Measurements from ENCODE around the gene MS4A3. TPM values are rescaled to one million over a fixed set of nuclear protein-coding genes. Genes with fewer than 3 reads are reported as not detected.
"Not testable (repeated sequence)": the region's sequence is repeated elsewhere in the genome, so short reads cannot be mapped to it uniquely, and the experiment has no call there.

Gene MS4A3
- 0.57 TPM for total RNA-seq
- long read RNA-seq = 0 reads

- no peak for DNase-seq (ENCODE audit: low spot score)
- intact Hi-C loops (cut with DNase I) = no loop called here
Observed at GRCh38 chr11:60056349-60056969, at the start of gene MS4A3. Gene MS4A3 (plus strand): TSS chr11:60056665. CDS start chr11:60061161, 4,496 bp downstream.

GRCh38 chr11:60016881-60017280 is 39.6 kb upstream of the MS4A3 start, which contains the start of gene OOSP4B:
Gene OOSP4B (plus strand): TSS chr11:60017181.
- intact Hi-C loops (cut with DNase I) = no loop called here
- no peak for DNase-seq (ENCODE audit: low spot score)

- intact Hi-C loops (cut with DNase I) = no loop called here
- DNase-seq (ENCODE audit: low spot score) = no peak
Observed at GRCh38 chr11:60018058-60018457, 38.4 kb upstream of the MS4A3 start.

- intact Hi-C loops (cut with DNase I); DNase-seq (ENCODE audit: low spot score): not testable (repeated sequence)
Observed at GRCh38 chr11:60020376-60020775, 36.1 kb upstream of the MS4A3 start.

- DNase-seq (ENCODE audit: low spot score) = no peak
- intact Hi-C loops (cut with DNase I) = no loop called here
Observed at GRCh38 chr11:60029015-60029632, 27.3 kb upstream of the MS4A3 start.

GRCh38 chr11:60040109-60040508 is 16.4 kb upstream of the MS4A3 start, which contains the start of gene OOSP2:
Gene OOSP2 (plus strand): TSS chr11:60040409. CDS start chr11:60040460, 51 bp downstream.
- no peak for DNase-seq (ENCODE audit: low spot score)
- intact Hi-C loops (cut with DNase I) = no loop called here

- DNase-seq (ENCODE audit: low spot score); intact Hi-C loops (cut with DNase I): not testable (repeated sequence)
Observed at GRCh38 chr11:60050422-60050821, 6.0 kb upstream of the MS4A3 start.

- DNase-seq (ENCODE audit: low spot score); intact Hi-C loops (cut with DNase I): not testable (repeated sequence)
Observed at GRCh38 chr11:60050839-60051238, 5.6 kb upstream of the MS4A3 start.

GRCh38 chr11:60059052-60059451 is 2.6 kb downstream of the MS4A3 start:
- intact Hi-C loops (cut with DNase I) = no loop called here

GRCh38 chr11:60059521-60060240 is 3.2 kb downstream of the MS4A3 start:
- no peak for DNase-seq (ENCODE audit: low spot score)
- intact Hi-C loops (cut with DNase I) = no loop called here

More at GRCh38 chr11:60059052-60059451, 2.6 kb downstream of the MS4A3 start:
- DNase-seq (ENCODE audit: low spot score) = no peak

- intact Hi-C loops (cut with DNase I) = no loop called here
- no peak for DNase-seq (ENCODE audit: low spot score)
Observed at GRCh38 chr11:60064111-60064510, 7.6 kb downstream of the MS4A3 start.

GRCh38 chr11:60065801-60066200 is 9.3 kb downstream of the MS4A3 start:
- no peak for DNase-seq (ENCODE audit: low spot score)
- intact Hi-C loops (cut with DNase I) = no loop called here

GRCh38 chr11:60069450-60069849 is 13.0 kb downstream of the MS4A3 start:
- intact Hi-C loops (cut with DNase I) = no loop called here
- DNase-seq (ENCODE audit: low spot score) = no peak

GRCh38 chr11:60071644-60072043 is 15.2 kb downstream of the MS4A3 start:
- intact Hi-C loops (cut with DNase I); DNase-seq (ENCODE audit: low spot score): not testable (repeated sequence)

GRCh38 chr11:60077216-60077817 is 20.9 kb downstream of the MS4A3 start:
- intact Hi-C loops (cut with DNase I) = no loop called here
- DNase-seq (ENCODE audit: low spot score) = no peak

GRCh38 chr11:60077981-60078380 is 21.5 kb downstream of the MS4A3 start:
- intact Hi-C loops (cut with DNase I) = no loop called here
- no peak for DNase-seq (ENCODE audit: low spot score)

GRCh38 chr11:60078745-60079144 is 22.3 kb downstream of the MS4A3 start:
- intact Hi-C loops (cut with DNase I) = no loop called here
- no peak for DNase-seq (ENCODE audit: low spot score)

- DNase-seq (ENCODE audit: low spot score) = no peak
- intact Hi-C loops (cut with DNase I) = no loop called here
Observed at GRCh38 chr11:60080535-60080934, 24.1 kb downstream of the MS4A3 start.

GRCh38 chr11:60084631-60085273 is 28.3 kb downstream of the MS4A3 start:
- intact Hi-C loops (cut with DNase I) = no loop called here
- no peak for DNase-seq (ENCODE audit: low spot score)

- intact Hi-C loops (cut with DNase I) = no loop called here
- DNase-seq (ENCODE audit: low spot score) = no peak
Observed at GRCh38 chr11:60085909-60086308, 29.4 kb downstream of the MS4A3 start.
